Umbilical cord (tissue), 2 donors: Measurements from ENCODE around the gene WDR4. TPM values are rescaled to one million over a fixed set of nuclear protein-coding genes. Genes with fewer than 3 reads are reported as not detected.
"Not testable (repeated sequence)": the region's sequence is repeated elsewhere in the genome, so short reads cannot be mapped to it uniquely, and the experiment has no call there.

Source experiments
- DNase-seq: peaks from one replicate; pipeline ENCODE4 v3.0.0-alpha.2; 2015; ENCODE audit warnings: low spot score
- total RNA-seq: library from RNA; depleted of rRNA; stranded (reverse); fragments of >200 nt; gene quantifications from one replicate; pipeline ENCODE4 v1.2.3, GENCODE V29; 2014; ENCODE audit warnings: low replicate concordance; ENCODE audit not compliant: insufficient read depth

Gene WDR4
- total RNA-seq, 1 donor from 2014 or later, result 18.5 TPM

DNA sequence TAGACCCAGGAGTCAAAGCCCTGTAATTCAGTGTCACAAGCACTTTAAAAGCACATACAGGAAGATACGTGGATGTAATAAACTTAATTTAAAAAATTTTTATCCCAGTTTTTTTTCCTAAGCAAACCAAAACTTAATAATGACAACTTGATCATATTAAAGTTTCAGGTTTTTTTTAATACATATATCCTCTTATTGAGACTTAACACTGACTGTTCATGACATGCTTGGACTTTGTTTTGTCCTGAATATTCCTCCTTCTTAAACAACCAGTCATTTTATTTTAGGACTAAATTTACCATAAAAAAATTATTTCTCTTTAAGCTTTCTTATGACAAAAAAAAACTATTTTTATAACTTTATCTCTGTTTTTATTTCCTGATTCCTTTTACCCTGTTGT lies 64.1 kb downstream of the WDR4 start:
- DNase-seq, result no peak

DNA sequence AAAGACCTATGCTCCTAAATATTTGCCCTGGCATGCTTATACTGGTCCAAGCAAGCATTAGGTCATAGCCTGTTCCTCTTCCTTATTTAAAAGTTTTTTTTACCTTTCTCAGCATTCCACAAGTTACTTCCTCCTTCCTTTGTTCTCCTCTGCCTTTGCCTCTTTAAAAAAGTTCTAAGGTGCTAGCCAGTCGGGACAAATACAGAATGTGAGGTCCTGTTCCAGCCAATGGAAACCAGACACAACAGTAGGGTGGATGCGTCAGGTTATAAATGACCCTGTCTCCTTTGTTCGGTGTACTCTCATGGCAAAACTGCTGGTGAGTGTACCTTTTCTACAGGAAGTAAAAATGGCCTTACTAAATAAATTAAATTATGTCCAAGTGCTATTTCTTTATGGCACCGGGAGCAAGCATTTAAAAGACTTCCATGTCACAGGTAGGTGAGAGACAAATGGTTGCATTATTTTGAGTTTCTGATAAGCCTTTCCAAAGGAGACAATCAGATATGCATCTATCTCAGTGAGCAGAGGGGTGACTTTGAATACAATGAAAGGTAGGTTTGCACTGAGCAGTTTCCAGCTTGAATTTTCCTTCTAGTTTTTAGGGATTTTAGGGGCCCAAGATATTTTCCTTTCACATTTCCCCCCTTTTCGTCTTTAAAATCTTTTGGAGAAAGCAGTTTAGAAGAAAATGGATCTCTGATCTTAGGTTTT lies 66.7 kb downstream of the WDR4 start:
- DNase-seq, result peak; percentile 36

DNA sequence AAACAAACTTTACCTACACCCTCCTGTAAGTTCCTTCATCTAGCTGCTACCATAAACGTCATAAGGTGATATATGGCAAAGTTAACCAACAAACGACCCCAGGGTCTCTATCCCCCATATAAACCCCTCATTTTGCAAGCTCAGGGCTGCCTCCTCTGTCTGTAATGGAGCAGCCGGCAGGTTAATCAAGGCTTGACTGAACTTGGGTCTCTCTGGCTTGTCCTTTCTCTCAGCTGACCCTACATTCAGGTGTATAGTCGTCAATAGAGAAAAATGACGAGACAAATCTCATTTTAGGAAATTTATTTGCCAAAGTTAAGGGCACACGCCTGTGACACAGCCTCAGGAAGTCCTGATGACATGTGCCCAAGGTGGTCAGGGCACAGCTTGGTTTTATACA lies 67.4 kb downstream of the WDR4 start:
- no peak for DNase-seq

DNA sequence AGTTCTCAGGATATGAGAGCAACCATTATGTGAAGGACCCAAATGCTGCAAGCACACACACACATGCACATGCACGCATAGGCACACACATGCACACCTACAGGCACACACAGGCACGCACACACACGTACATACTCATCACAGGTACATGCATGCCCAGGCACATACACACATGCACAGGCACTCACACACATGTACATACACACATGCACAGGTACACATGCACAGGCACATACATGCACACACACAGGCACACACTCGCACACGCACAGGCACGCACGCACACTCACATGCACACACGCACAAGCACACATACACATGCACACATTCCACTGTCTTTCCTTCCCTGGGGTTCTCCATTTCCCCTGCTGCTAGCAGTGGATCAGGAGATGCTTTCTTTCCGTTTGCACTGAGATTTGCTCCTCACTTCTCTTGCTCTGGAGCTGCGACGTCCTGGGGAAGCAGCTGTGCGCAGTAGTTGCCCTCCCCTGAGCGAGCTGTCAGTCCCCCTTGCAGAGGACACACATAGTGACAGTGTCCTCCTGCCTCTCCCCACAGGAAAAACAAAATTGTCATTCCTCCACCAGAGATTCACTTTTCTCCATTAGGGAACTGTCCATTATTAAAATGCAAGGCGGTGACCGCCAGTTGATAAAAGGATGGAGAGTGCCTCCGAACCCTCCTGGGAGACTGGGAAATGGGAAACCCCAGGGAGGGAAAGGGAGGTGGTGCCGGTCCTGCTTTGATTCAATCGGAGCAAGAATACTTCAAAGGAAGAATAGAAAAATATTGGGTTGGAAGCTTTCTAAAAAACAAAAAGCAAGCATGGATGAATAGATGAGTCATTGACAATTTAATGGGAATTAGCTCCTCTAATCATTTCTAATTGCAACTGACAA lies 69.5 kb downstream of the WDR4 start:
- DNase-seq, result no peak

DNA sequence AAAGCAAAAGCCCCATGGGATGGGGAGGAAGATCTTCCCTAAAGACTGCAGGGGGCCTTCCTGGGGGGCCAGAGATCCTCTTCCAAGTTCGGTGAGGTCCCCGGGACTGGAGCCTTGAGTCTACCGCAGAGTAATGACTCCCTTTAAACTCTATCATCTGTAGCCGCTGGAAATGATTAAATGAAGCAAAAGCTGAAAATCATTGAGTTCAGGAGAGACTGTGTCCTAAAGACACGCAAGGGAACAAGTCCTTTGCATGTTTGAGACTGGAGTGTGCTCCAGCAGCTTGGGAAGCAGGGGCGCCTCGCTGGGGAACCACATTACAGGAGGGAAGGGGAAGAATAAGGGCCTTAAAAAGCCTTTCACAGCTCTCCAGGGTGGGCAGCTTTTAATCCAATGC lies 70.2 kb downstream of the WDR4 start:
- no peak for DNase-seq

DNA sequence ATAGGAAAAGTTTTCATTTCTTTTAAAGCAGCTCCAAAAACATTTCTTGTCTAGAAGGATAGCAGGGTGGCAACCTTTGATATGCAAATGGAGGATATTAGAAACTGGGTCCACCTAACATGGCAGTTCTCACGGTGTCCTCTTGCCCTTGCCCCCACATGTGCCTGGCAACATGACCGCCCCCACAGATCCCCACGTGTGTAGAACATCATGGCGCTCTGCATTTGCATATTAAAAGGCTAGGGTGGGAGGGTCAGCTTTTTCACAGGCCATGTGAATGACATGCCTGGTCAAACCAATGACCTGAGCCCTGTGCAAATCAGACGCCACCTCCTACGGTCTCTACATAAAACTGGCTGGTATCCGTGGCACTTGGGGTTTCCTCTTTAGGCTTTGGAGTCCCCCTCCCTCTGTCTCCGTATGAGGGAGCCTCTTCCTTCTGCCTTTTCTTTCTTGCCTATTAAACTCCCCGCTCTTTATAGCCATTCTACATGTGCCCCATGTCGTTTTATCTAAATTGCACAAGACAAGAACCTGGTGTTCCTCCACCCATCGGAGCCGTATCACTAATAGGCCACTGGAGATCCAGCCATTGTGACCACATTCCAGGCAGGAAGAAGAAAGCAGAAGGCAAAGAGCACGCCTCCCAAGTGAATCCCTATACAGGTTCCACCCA lies 71.3 kb downstream of the WDR4 start:
- no peak for DNase-seq

DNA sequence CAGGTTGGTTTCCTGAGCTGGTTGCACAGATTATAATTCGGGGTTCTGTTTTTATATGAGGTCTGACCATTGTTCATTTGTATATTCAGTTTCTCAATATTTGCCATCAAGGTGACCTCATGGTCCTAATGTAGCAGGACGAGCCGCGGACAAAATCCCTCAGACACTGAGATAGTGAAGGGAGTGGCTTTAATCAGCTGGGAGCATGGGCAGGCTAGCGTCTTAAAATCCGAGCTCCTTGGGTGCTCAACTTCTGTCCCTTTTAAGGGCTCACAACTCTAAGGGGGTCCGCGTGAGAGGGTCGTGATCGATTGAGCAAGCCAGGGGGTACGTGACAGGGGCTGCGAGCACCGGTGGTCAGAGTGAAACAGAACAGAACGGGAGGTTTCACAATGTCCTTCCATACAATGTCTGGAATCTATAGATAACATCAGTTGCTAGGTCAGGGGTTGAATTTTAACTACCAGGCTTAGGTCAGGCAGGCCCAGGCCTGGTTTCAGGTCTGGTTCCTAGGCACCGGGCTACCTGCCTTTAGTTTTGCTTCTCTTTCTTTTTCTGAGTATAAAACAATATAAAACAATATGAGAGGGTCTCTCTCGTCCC lies 71.9 kb downstream of the WDR4 start:
- DNase-seq, result not testable (repeated sequence)

DNA sequence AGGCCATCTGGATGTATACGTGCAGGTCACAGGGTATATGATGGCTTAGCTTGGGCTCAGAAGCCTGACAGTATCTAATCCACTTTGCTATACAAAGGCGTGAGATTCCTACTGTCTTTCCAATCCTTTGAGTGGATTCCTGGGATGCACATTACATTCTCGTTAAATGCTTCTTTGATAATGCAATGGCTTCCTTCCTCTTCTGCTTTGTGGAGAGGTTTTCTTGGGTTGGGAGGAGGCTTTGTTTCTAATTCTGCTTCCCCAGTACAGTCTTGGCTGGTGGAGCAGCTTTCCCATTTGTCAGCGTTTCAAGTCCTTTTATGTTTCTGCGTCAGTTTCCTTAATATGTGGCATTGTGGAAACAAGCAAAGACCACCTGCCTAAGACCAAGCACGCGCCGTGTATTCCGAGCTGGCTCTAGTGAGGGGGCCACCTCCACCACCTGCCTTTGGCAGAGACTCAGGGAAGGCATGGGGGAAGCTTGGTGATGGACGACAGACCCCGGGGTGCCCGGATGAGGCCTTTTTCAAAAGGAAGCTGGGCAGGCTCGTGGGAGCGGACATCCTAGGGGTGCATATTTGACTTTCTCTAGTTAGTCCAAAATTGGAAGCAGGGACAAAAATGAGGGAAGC lies 72.7 kb downstream of the WDR4 start:
- DNase-seq, result no peak

DNA sequence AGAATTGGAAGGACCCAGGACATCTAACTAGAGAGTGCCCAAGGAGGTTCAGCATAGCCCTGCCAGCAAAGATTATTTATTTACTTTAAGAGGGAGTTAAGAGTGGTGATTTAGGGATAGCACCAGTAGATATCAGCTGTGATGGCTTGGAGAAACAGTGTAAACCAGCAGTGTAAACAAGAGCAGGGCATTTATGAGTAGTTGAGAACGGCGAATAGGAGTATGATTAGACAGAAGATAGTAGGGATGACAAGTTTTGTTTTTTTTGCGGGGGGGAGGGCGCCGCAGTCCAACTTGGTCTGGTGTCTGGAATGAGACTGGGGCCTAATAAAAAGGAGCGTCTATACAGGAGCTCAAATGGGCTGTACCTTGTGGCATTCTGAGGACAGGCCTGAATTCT lies 77.7 kb downstream of the WDR4 start:
- DNase-seq, result not testable (repeated sequence)

DNA sequence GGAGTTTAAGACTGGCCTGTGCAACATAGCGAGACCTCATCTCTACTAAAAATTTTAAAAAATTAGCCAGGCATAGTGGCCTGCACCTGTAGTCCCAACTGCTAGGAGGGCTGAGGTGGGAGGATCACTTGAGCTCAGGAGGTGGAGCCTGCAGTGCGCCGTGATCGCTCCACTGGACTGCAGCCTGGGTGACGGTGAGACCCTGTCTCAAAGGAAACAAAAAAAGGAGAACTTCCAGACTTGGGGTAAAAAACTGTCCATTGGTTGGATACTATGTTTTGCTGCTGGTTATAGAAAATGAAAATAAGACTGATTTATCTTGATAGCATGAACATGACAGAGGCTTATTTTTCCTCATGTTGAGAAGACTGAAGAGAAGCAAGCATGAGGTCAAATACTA lies 79.4 kb downstream of the WDR4 start:
- DNase-seq, result no peak

DNA sequence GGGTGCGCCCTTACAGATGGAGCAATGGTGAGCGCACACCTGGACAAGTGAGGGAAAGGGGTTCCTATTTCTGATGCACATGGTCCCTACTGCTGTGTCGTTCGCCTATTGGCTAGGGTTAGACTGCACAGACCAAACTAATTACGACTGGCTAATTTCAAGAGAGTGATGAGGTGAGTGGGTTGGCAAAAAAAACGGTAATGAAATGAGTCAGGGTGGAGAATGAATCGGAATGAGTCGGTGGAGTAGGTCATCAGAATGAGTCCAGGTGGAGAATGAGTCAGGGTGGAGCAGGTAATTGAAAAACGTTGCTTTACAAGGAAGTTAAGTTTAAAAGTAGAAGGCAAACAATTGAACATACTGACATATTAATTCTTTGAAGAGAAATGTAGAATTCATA lies 79.8 kb downstream of the WDR4 start:
- no peak for DNase-seq

Other genes with a start within 250 kb of the WDR4 start
- gene PDE9A, start 225.9 kb downstream of the WDR4 start, total RNA-seq, result 2.9 TPM
- 71.0 TPM for gene NDUFV3, start 13.8 kb upstream of the WDR4 start, total RNA-seq
- not detected for gene ERVH48-1, start 46.1 kb upstream of the WDR4 start, total RNA-seq
- 8.2 TPM for gene PKNOX1, start 95.0 kb upstream of the WDR4 start, total RNA-seq
- 4.8 TPM for gene CBS, start 196.3 kb upstream of the WDR4 start, total RNA-seq
- 66.7 TPM for gene U2AF1, start 228.0 kb upstream of the WDR4 start, total RNA-seq